ENCODE results near the gene SYS1. TPM values are rescaled to one million over a fixed set of nuclear protein-coding genes. Genes with fewer than 3 reads are reported as not detected.

SYS1 gene
- total and polyA plus RNA-seq, 2 experiments from 2014 or later = 7.9 to 21.5 TPM

GRCh38 chr20:45400346-45401031 is 37.5 kb downstream of the SYS1 start:
- Mint-ChIP-seq H3K27ac (no peak overlapping the region), H3K36me3 (ENCODE audit: low read depth) (peaks cover 24% of the 10 kb centered on the region), H3K4me3 (no peak overlapping the region), H3K9me3 (peaks cover 31% of the 10 kb centered on the region), H3K27me3 (ENCODE audit: insufficient read depth, low read depth, poor library complexity) (peaks cover 17% of the 10 kb centered on the region), H3K4me1 (no peaks in the 10 kb centered on the region; the same call in 2 of the 3 replicates)
- no peak overlapping the region for H2AFZ ChIP-seq
- H3K4me3 ChIP-seq = no peak overlapping the region
- no peaks in the 10 kb centered on the region for H3F3A ChIP-seq (replicated peaks; ENCODE audit: low read depth)
- peaks cover 3% of the 10 kb centered on the region; the same call in 1 of the 2 replicates for H3K9me2 ChIP-seq (ENCODE audit: insufficient read depth)
- H3K36me3 ChIP-seq (ENCODE audit: insufficient read depth) = no peaks in the 10 kb centered on the region
- H3K79me2 ChIP-seq (replicated peaks; ENCODE audit: insufficient read depth) = no peaks in the 10 kb centered on the region
- peaks cover 22% of the 10 kb centered on the region for H3K27me3 ChIP-seq (ENCODE audit: insufficient read depth)
- H3K4me1 ChIP-seq (ENCODE audit: insufficient read depth) = peaks cover 3% of the 10 kb centered on the region; the same call in 1 of the 2 replicates
- no peak overlapping the region for H3K4me2 ChIP-seq
- no peak for TF ChIP-seq ZNF331 (CRISPR knock-in tag; IDR thresholded peaks at IDR 0.05; ENCODE audit: low read depth)
- TF ChIP-seq STAT1 (IDR thresholded peaks at IDR 0.05; ENCODE audit: unreplicated experiment) = no peak
- DNase-seq (ENCODE audit: low spot score) (no peak), ATAC-seq (no peak)
- H3K27ac ChIP-seq (ENCODE audit: low read depth) = no peak overlapping the region
- no peaks in the 10 kb centered on the region for H4K20me1 ChIP-seq (replicated peaks; ENCODE audit: insufficient read depth)

- H3K36me3 ChIP-seq (ENCODE audit: insufficient read depth) = no peaks in the 10 kb centered on the region
- H3K9me3 Mint-ChIP-seq = peaks cover 31% of the 10 kb centered on the region
- no peak overlapping the region for H2AFZ ChIP-seq
- DNase-seq (ENCODE audit: low spot score) (no peak), ATAC-seq (no peak)
- no peak overlapping the region for H3K27ac ChIP-seq (ENCODE audit: low read depth)
- peaks cover 8% of the 10 kb centered on the region for H3K79me2 ChIP-seq (replicated peaks; ENCODE audit: insufficient read depth)
- no peak overlapping the region for H3K27ac Mint-ChIP-seq
- no peak overlapping the region for H3K4me3 Mint-ChIP-seq
- peaks cover 9% of the 10 kb centered on the region; the same call in 1 of the 2 replicates for H3F3A ChIP-seq (replicated peaks; ENCODE audit: low read depth)
- H3K4me1 Mint-ChIP-seq = peaks cover 8% of the 10 kb centered on the region
- H3K4me2 ChIP-seq = no peak overlapping the region
- peaks cover 3% of the 10 kb centered on the region; the same call in 1 of the 2 replicates for H3K9me2 ChIP-seq (ENCODE audit: insufficient read depth)
- H3K4me3 ChIP-seq = no peak overlapping the region
- TF ChIP-seq ZNF331 (CRISPR knock-in tag; IDR thresholded peaks at IDR 0.05; ENCODE audit: low read depth) = no peak
- no peak for TF ChIP-seq ZNF114 (CRISPR knock-in tag; IDR thresholded peaks at IDR 0.05)
- TF ChIP-seq JUNB (IDR thresholded peaks at IDR 0.05; ENCODE audit: unreplicated experiment) = no peak
- TF ChIP-seq CREB1 (CRISPR knock-in tag; IDR thresholded peaks at IDR 0.05; ENCODE audit: low read depth) = no peak
- no peak for TF ChIP-seq EZH2phosphoT487 (IDR thresholded peaks at IDR 0.05; ENCODE audit: unreplicated experiment)
- no peak for TF ChIP-seq ZNF462 (CRISPR knock-in tag; IDR thresholded peaks at IDR 0.05)
- no peak for TF ChIP-seq EZH2 (IDR thresholded peaks at IDR 0.05; ENCODE audit: low read depth, unreplicated experiment)
- H3K27me3 Mint-ChIP-seq (ENCODE audit: insufficient read depth, low read depth, poor library complexity) = peaks cover 29% of the 10 kb centered on the region
- no peaks in the 10 kb centered on the region; the same call in 1 of the 2 replicates for H4K20me1 ChIP-seq (replicated peaks; ENCODE audit: insufficient read depth)
- peaks cover 35% of the 10 kb centered on the region for H3K27me3 ChIP-seq (ENCODE audit: insufficient read depth)
- H3K36me3 Mint-ChIP-seq (ENCODE audit: low read depth) = peaks cover 24% of the 10 kb centered on the region
- H3K4me1 ChIP-seq (ENCODE audit: insufficient read depth) = peaks cover 10% of the 10 kb centered on the region; the same call in 1 of the 2 replicates
Observed at GRCh38 chr20:45402946-45403345, 40.0 kb downstream of the SYS1 start.
